CD8-positive, alpha-beta memory T cell (primary cell): ENCODE measurements around the gene SSR4. TPM values are rescaled to one million over a fixed set of nuclear protein-coding genes. Genes with fewer than 3 reads are reported as not detected.

Source experiments
- CTCF ChIA-PET: fragments of 350-600 bp; sonication (Branson Sonifier 250); formaldehyde crosslinking; loops from one replicate; lab custom pipeline; 2021; ENCODE audit warnings: antibody characterized with exemption; lab: Charles Lee
- POLR2A ChIA-PET: fragments of 350-600 bp; sonication (Branson Sonifier 250); formaldehyde crosslinking; loops from one replicate; lab custom pipeline; 2021; ENCODE audit warnings: antibody characterized with exemption; lab: Charles Lee
- DNase-seq, 5 donors: peaks; one replicate each; pipeline versions ENCODE4 v3.0.0 to v3.0.0-alpha.2; 2020 to 2022; ENCODE audit warnings: mixed read lengths in 1 of 5
- H3K27ac ChIP-seq: one replicate; pipeline ENCODE4 v1.7.0; 2013; ENCODE audit warnings: low read depth, mild to moderate bottlenecking, low read length, moderate library complexity
- H3K27me3 ChIP-seq: 2 replicates; pipeline ENCODE4 v1.7.0; 2013; ENCODE audit warnings: low read length, mild to moderate bottlenecking; ENCODE audit not compliant: insufficient read depth, poor library complexity, severe bottlenecking
- H3K36me3 ChIP-seq: 2 replicates; pipeline ENCODE4 v1.7.0; 2013; ENCODE audit warnings: mild to moderate bottlenecking, low read length, moderate library complexity; ENCODE audit not compliant: insufficient read depth
- H3K4me1 ChIP-seq: 2 replicates; pipeline ENCODE4 v1.7.0; 2013; ENCODE audit warnings: mild to moderate bottlenecking, low read length, moderate library complexity; ENCODE audit not compliant: insufficient read depth
- H3K4me3 ChIP-seq: 2 replicates; pipeline ENCODE4 v1.7.0; 2013; ENCODE audit warnings: mild to moderate bottlenecking, low read length
- H3K9me3 ChIP-seq: 2 replicates; pipeline ENCODE4 v1.7.0; 2013; ENCODE audit warnings: mild to moderate bottlenecking, low read length
- H3K27ac Mint-ChIP-seq, 8 donors: one replicate each; pipeline ENCODE4 v1.8.0; 2020 to 2021; ENCODE audit warnings: mixed read lengths in 8 of 8, mild to moderate bottlenecking in 6 of 8, inconsistent platforms in 3 of 8, moderate library complexity in 3 of 8
- H3K27me3 Mint-ChIP-seq, 2 donors: one replicate each; pipeline ENCODE4 v1.8.0; 2020 to 2021; ENCODE audit warnings: mixed read lengths in 2 of 2, mild to moderate bottlenecking in 1 of 2, moderate library complexity in 1 of 2
- H3K36me3 Mint-ChIP-seq, 3 donors: one replicate each; pipeline ENCODE4 v1.8.0; 2020 to 2021; ENCODE audit warnings: mixed read lengths in 3 of 3, inconsistent platforms in 1 of 3, mild to moderate bottlenecking in 1 of 3
- H3K4me1 Mint-ChIP-seq, 3 donors: one replicate each; pipeline ENCODE4 v1.8.0; 2020 to 2021; ENCODE audit warnings: mixed read lengths in 3 of 3, inconsistent platforms in 1 of 3, mild to moderate bottlenecking in 1 of 3
- H3K4me3 Mint-ChIP-seq, 7 donors: one replicate each; pipeline ENCODE4 v1.8.0; 2020 to 2021; ENCODE audit warnings: mixed read lengths in 7 of 7, mild to moderate bottlenecking in 6 of 7, moderate library complexity in 4 of 7, inconsistent platforms in 2 of 7
- H3K9me3 Mint-ChIP-seq, 5 donors: one replicate each; pipeline ENCODE4 v1.8.0; 2020 to 2022; ENCODE audit warnings: mixed read lengths in 5 of 5, mild to moderate bottlenecking in 3 of 5, moderate library complexity in 2 of 5, inconsistent platforms in 1 of 5
- polyA plus RNA-seq: library from polyadenylated mRNA; unstranded; fragments of 300-500 nt; fragmentation: Illumina TruSeq; gene quantifications from one replicate; pipeline ENCODE4 v1.2.3, GENCODE V29; 2021
- total RNA-seq, 2 experiments: library from RNA; stranded (reverse); gene quantifications; one replicate each; pipeline ENCODE4 v1.2.3, GENCODE V29; 2021

Gene SSR4
- total and polyA plus RNA-seq, 3 experiments from 2014 or later, result 158 to 567 (median 166) TPM

GRCh38 chrX:153832728-153833127, 38.3 kb downstream of the SSR4 start:
- DNase-seq, result no peak
- no peaks in the 10 kb centered on the region for H3K9me3 Mint-ChIP-seq
- no peaks in the 10 kb centered on the region for H3K36me3 Mint-ChIP-seq
- ChIA-PET CTCF (no interaction called here), POLR2A (no interaction called here)
- H3K4me3 Mint-ChIP-seq, result peak overlapping the region in 1 of 7 donors; percentile 76
- H3K36me3 ChIP-seq, result no peaks in the 10 kb centered on the region
- H3K4me3 ChIP-seq, result no peak overlapping the region
- no peaks in the 10 kb centered on the region for H3K9me3 ChIP-seq
- no peak overlapping the region for H3K27ac ChIP-seq
- H3K27me3 ChIP-seq, result no peaks in the 10 kb centered on the region
- H3K27ac Mint-ChIP-seq, result no peak overlapping the region
- peaks cover 5% of the 10 kb centered on the region for H3K4me1 ChIP-seq
- H3K27me3 Mint-ChIP-seq, result peaks cover 0 to 16% of the 10 kb centered on the region in 2 donors
- peaks cover under 1 to 6% (median 3%) of the 10 kb centered on the region in 3 donors for H3K4me1 Mint-ChIP-seq

DNA sequence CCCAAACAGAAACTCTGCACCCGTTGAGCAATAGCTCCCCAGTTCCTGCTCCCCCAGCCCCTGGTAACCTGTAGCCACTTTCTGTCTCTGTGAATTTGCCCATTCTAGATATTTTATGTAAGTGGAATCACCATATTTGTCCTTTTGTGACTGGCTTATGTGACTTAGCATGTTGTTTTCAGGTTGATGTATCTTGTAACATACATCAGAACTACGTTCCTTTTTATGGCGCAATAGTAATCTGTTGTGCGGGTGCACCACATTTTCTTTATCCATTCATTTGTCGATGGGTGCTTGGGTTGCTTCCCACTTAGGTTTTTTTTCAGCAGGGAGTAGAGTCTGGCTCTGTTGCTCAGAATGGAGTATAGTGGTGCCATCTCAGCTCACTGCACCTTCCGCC, 42.5 kb downstream of the SSR4 start:
- no peaks in the 10 kb centered on the region for H3K27me3 ChIP-seq
- H3K9me3 ChIP-seq, result no peaks in the 10 kb centered on the region
- H3K4me3 ChIP-seq, result no peak overlapping the region
- H3K4me1 ChIP-seq, result no peaks in the 10 kb centered on the region
- H3K36me3 ChIP-seq, result no peaks in the 10 kb centered on the region
- DNase-seq, result no peak
- no peak overlapping the region for H3K4me3 Mint-ChIP-seq
- POLR2A ChIA-PET, result no interaction called here
- CTCF ChIA-PET, result no interaction called here
- no peak overlapping the region for H3K27ac ChIP-seq
- no peaks in the 10 kb centered on the region for H3K4me1 Mint-ChIP-seq
- no peaks in the 10 kb centered on the region for H3K9me3 Mint-ChIP-seq
- H3K27ac Mint-ChIP-seq, result no peak overlapping the region
- no peaks in the 10 kb centered on the region for H3K36me3 Mint-ChIP-seq
- H3K27me3 Mint-ChIP-seq, result peaks cover 0 to 27% of the 10 kb centered on the region in 2 donors

GRCh38 chrX:153844509-153845082, 50.1 kb downstream of the SSR4 start:
- H3K36me3 Mint-ChIP-seq, result no peaks in the 10 kb centered on the region
- ChIA-PET CTCF (no interaction called here), POLR2A (no interaction called here)
- H3K27ac Mint-ChIP-seq, result no peak overlapping the region
- no peaks in the 10 kb centered on the region for H3K9me3 Mint-ChIP-seq
- Histone ChIP-seq H3K27me3 (no peaks in the 10 kb centered on the region), H3K36me3 (no peaks in the 10 kb centered on the region), H3K4me3 (no peak overlapping the region), H3K4me1 (no peaks in the 10 kb centered on the region), H3K9me3 (no peaks in the 10 kb centered on the region), H3K27ac (no peak overlapping the region)
- DNase-seq, result no peak
- no peaks in the 10 kb centered on the region for H3K4me1 Mint-ChIP-seq
- H3K4me3 Mint-ChIP-seq, result no peak overlapping the region
- H3K27me3 Mint-ChIP-seq, result peaks cover 10 to 12% of the 10 kb centered on the region in 2 donors

DNA sequence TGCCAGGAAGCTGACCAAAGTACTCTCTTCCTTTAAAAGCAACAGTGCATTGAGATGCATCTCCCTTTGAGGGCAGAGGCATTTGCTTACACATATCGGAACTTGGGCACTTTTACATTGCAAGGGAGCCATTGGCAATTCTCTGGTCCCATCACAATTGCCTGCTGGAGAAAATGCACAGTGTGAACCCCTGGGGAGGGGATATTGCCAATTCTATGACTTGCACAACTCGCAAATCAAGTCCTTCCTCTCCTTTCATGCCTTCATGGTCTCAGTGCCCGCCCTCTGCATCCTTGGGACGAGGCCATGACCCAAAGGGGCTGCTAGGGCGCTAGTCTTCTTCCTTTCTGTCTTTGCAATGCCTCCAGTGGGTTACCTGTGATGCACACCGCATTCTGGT, 50.7 kb downstream of the SSR4 start:
- Mint-ChIP-seq H3K4me1 (no peaks in the 10 kb centered on the region), H3K27ac (no peak overlapping the region), H3K4me3 (no peak overlapping the region), H3K27me3 (peaks cover 10 to 12% of the 10 kb centered on the region in 2 donors), H3K9me3 (no peaks in the 10 kb centered on the region), H3K36me3 (no peaks in the 10 kb centered on the region)
- POLR2A ChIA-PET, result no interaction called here
- Histone ChIP-seq H3K4me3 (no peak overlapping the region), H3K36me3 (no peaks in the 10 kb centered on the region), H3K27me3 (no peaks in the 10 kb centered on the region), H3K9me3 (no peaks in the 10 kb centered on the region), H3K4me1 (no peaks in the 10 kb centered on the region), H3K27ac (no peak overlapping the region)
- CTCF ChIA-PET, result no interaction called here
- DNase-seq, result no peak

- Mint-ChIP-seq H3K27me3 (peaks cover 10% of the 10 kb centered on the region in 2 donors), H3K4me1 (no peaks in the 10 kb centered on the region), H3K36me3 (no peaks in the 10 kb centered on the region), H3K27ac (no peak overlapping the region), H3K4me3 (no peak overlapping the region), H3K9me3 (no peaks in the 10 kb centered on the region)
- no peaks in the 10 kb centered on the region for H3K36me3 ChIP-seq
- no peak overlapping the region for H3K27ac ChIP-seq
- CTCF ChIA-PET, result no interaction called here
- H3K4me1 ChIP-seq, result no peaks in the 10 kb centered on the region
- no peaks in the 10 kb centered on the region for H3K9me3 ChIP-seq
- H3K27me3 ChIP-seq, result no peaks in the 10 kb centered on the region
- DNase-seq, result no peak
- no peak overlapping the region for H3K4me3 ChIP-seq
- POLR2A ChIA-PET, result no interaction called here
Measured at GRCh38 chrX:153845842-153846241, 51.4 kb downstream of the SSR4 start.

Other genes starting within 250 kb of the SSR4 start
- gene CCNQ, start 195.5 kb upstream of the SSR4 start, total RNA-seq, result 10 to 100 TPM; 36.2 to 38.3 TPM
- 36.9 TPM for gene CCNQ, start 195.5 kb upstream of the SSR4 start, polyA plus RNA-seq
- gene DUSP9, start 147.5 kb upstream of the SSR4 start, total RNA-seq, result under 1 TPM; 0.09 to 0.15 TPM
- gene DUSP9, start 147.5 kb upstream of the SSR4 start, polyA plus RNA-seq, result 0.08 TPM
- not detected for gene PNCK, start 120.9 kb upstream of the SSR4 start, total RNA-seq
- not detected for gene PNCK, start 120.9 kb upstream of the SSR4 start, polyA plus RNA-seq
- gene SLC6A8, start 106.7 kb upstream of the SSR4 start, total RNA-seq, result 1 to 10 TPM; 1.0 to 1.2 TPM
- gene SLC6A8, start 106.7 kb upstream of the SSR4 start, polyA plus RNA-seq, result 0.12 TPM
- 100 to 1,000 TPM; 140 to 153 TPM for gene BCAP31, start 70.3 kb upstream of the SSR4 start, total RNA-seq
- gene BCAP31, start 70.3 kb upstream of the SSR4 start, polyA plus RNA-seq, result 333 TPM
- 1 to 10 TPM; 3.9 to 4.1 TPM for gene ABCD1, start 69.8 kb upstream of the SSR4 start, total RNA-seq
- 3.4 TPM for gene ABCD1, start 69.8 kb upstream of the SSR4 start, polyA plus RNA-seq
- gene PLXNB3, start 30.4 kb upstream of the SSR4 start, total RNA-seq, result under 1 TPM; 0.51 to 0.57 TPM
- gene PLXNB3, start 30.4 kb upstream of the SSR4 start, polyA plus RNA-seq, result not detected
- gene SRPK3, start 13.6 kb upstream of the SSR4 start, total RNA-seq, result not detected
- not detected for gene SRPK3, start 13.6 kb upstream of the SSR4 start, polyA plus RNA-seq
- 10 to 100 TPM; 54.2 to 61.6 TPM for gene IDH3G, start 293 bp upstream of the SSR4 start, total RNA-seq
- 109 TPM for gene IDH3G, start 293 bp upstream of the SSR4 start, polyA plus RNA-seq
- gene PDZD4, start 35.9 kb downstream of the SSR4 start, total RNA-seq, result 1 to 10 TPM; 1.3 to 2.3 TPM
- gene PDZD4, start 35.9 kb downstream of the SSR4 start, polyA plus RNA-seq, result 2.1 TPM
- gene L1CAM, start 91.5 kb downstream of the SSR4 start, total RNA-seq, result under 1 TPM; 0.62 to 0.79 TPM
- 0.38 TPM for gene L1CAM, start 91.5 kb downstream of the SSR4 start, polyA plus RNA-seq
- not detected for gene AVPR2, start 110.0 kb downstream of the SSR4 start, total RNA-seq
- not detected for gene AVPR2, start 110.0 kb downstream of the SSR4 start, polyA plus RNA-seq
- gene ARHGAP4, start 131.6 kb downstream of the SSR4 start, total RNA-seq, result 100 to 1,000 TPM; 124 to 133 TPM
- gene ARHGAP4, start 131.6 kb downstream of the SSR4 start, polyA plus RNA-seq, result 116 TPM
- 100 to 1,000 TPM; 160 to 162 TPM for gene NAA10, start 140.4 kb downstream of the SSR4 start, total RNA-seq
- gene NAA10, start 140.4 kb downstream of the SSR4 start, polyA plus RNA-seq, result 105 TPM
- 1 to 10 TPM; 3.5 to 4.6 TPM for gene RENBP, start 150.0 kb downstream of the SSR4 start, total RNA-seq
- gene RENBP, start 150.0 kb downstream of the SSR4 start, polyA plus RNA-seq, result not detected
- gene HCFC1, start 177.2 kb downstream of the SSR4 start, total RNA-seq, result 100 to 1,000 TPM; 152 to 156 TPM
- gene HCFC1, start 177.2 kb downstream of the SSR4 start, polyA plus RNA-seq, result 12.4 TPM
- 1 to 10 TPM; 3.3 to 3.5 TPM for gene TMEM187, start 178.1 kb downstream of the SSR4 start, total RNA-seq
- 17.2 TPM for gene TMEM187, start 178.1 kb downstream of the SSR4 start, polyA plus RNA-seq
- gene IRAK1, start 225.2 kb downstream of the SSR4 start, total RNA-seq, result 100 to 1,000 TPM; 208 to 214 TPM
- gene IRAK1, start 225.2 kb downstream of the SSR4 start, polyA plus RNA-seq, result 58.0 TPM